Measurements from ENCODE around the gene PHYHD1. TPM values are rescaled to one million over a fixed set of nuclear protein-coding genes. Genes with fewer than 3 reads are reported as not detected.

Gene PHYHD1
- total and polyA plus RNA-seq, 5 experiments from 2014 or later, result 2.6 to 8.2 (median 6.9) TPM

GRCh38 chr9:128891321-128892220 lies 29.2 kb upstream of the PHYHD1 start:
- POLR2A ChIA-PET, result interaction anchor here (0.9 to 3.7 kb wide), 3 partner anchors 9 to 34 kb away, joined by 7 to 23 read pairs (median 22); partner anchors contain the start of genes KYAT1 and LRRC8A
- DNase-seq (no peak), ATAC-seq (no peak)
- peak overlapping the region in 3 of 10 donors; percentile 19 to 22 (median 20) for H3K4me3 Mint-ChIP-seq
- peaks cover 0 to 60% (median 4%) of the 10 kb centered on the region in 3 donors for H3K36me3 Mint-ChIP-seq
- H3K4me1 Mint-ChIP-seq, result peaks cover 19 to 76% (median 66%) of the 10 kb centered on the region in 4 donors
- no peaks in the 10 kb centered on the region for H3K9me3 Mint-ChIP-seq
- peak overlapping the region; percentile 41 to 81 (median 71) for H3K27ac Mint-ChIP-seq
- H3K27me3 Mint-ChIP-seq, result no peaks in the 10 kb centered on the region

GRCh38 chr9:128892221-128892921 lies 28.4 kb upstream of the PHYHD1 start:
- ATAC-seq (peak; percentile 64 to 71), DNase-seq (peak in 3 of 10 donors; percentile 11 to 65 (median 22))
- POLR2A ChIA-PET, result interaction anchor here (3.6 to 3.7 kb wide), 2 partner anchors 9 to 10 kb away, joined by 22 to 23 read pairs; partner anchors contain the start of genes KYAT1 and LRRC8A
- H3K9me3 Mint-ChIP-seq, result no peaks in the 10 kb centered on the region
- H3K4me3 Mint-ChIP-seq, result peak overlapping the region in 5 of 10 donors; percentile 2 to 75 (median 19)
- no peaks in the 10 kb centered on the region for H3K27me3 Mint-ChIP-seq
- H3K27ac Mint-ChIP-seq, result peak overlapping the region in 9 of 10 donors; percentile 16 to 92 (median 81)
- H3K4me1 Mint-ChIP-seq, result peaks cover 17 to 74% (median 64%) of the 10 kb centered on the region in 4 donors
- peaks cover 0 to 62% (median 4%) of the 10 kb centered on the region in 3 donors for H3K36me3 Mint-ChIP-seq

GRCh38 chr9:128893354-128893753 lies 27.4 kb upstream of the PHYHD1 start:
- POLR2A ChIA-PET, result interaction anchor here (0.6 to 3.7 kb wide), 3 partner anchors 8 to 69 kb away, joined by 3 to 23 read pairs (median 22); partner anchors contain the start of genes KYAT1 and LRRC8A
- peaks cover 0 to 57% (median 6%) of the 10 kb centered on the region in 3 donors for H3K36me3 Mint-ChIP-seq
- H3K27me3 Mint-ChIP-seq, result no peaks in the 10 kb centered on the region
- no peaks in the 10 kb centered on the region for H3K9me3 Mint-ChIP-seq
- H3K27ac Mint-ChIP-seq, result peak overlapping the region; percentile 59 to 94 (median 92)
- no peak for DNase-seq
- peak; percentile 23 to 28 for ATAC-seq
- H3K4me1 Mint-ChIP-seq, result peaks cover 20 to 74% (median 64%) of the 10 kb centered on the region in 4 donors
- H3K4me3 Mint-ChIP-seq, result peak overlapping the region in 9 of 10 donors; percentile 50 to 78 (median 69)

- Mint-ChIP-seq H3K36me3 (peaks cover 0 to 48% (median 4%) of the 10 kb centered on the region in 3 donors), H3K4me1 (peaks cover 24 to 79% (median 70%) of the 10 kb centered on the region in 4 donors), H3K27me3 (no peaks in the 10 kb centered on the region), H3K4me3 (peak overlapping the region in 9 of 10 donors; percentile 0 to 70 (median 27)), H3K9me3 (no peaks in the 10 kb centered on the region), H3K27ac (peak overlapping the region in 9 of 10 donors; percentile 59 to 93 (median 85))
- ATAC-seq, result peak in 1 of 2 donors; percentile 50
- DNase-seq, result peak in 2 of 10 donors; percentile 20 to 21
- POLR2A ChIA-PET, result interaction anchor here (0.6 kb wide), 1 partner anchor 9 kb away, joined by 3 read pairs; no protein-coding TSS in a partner anchor
Measured at GRCh38 chr9:128894764-128895163, 26.0 kb upstream of the PHYHD1 start.

GRCh38 chr9:128895556-128895955 lies 25.2 kb upstream of the PHYHD1 start:
- Mint-ChIP-seq H3K36me3 (peaks cover 0 to 40% (median 4%) of the 10 kb centered on the region in 3 donors), H3K4me3 (peak overlapping the region in 4 of 10 donors; percentile 22 to 27 (median 26)), H3K27ac (peak overlapping the region; percentile 46 to 93 (median 84)), H3K27me3 (no peaks in the 10 kb centered on the region), H3K4me1 (peaks cover 26 to 85% (median 75%) of the 10 kb centered on the region in 4 donors), H3K9me3 (no peaks in the 10 kb centered on the region)
- DNase-seq (no peak), ATAC-seq (no peak)
- POLR2A ChIA-PET, result interaction anchor here (0.5 to 1.5 kb wide), 4 partner anchors 8 to 26 kb away, joined by 3 to 6 read pairs (median 4); partner anchors contain the start of genes KYAT1, LRRC8A and PHYHD1

GRCh38 chr9:128898382-128898781 lies 22.4 kb upstream of the PHYHD1 start:
- Mint-ChIP-seq H3K36me3 (peaks cover 0 to 26% (median 4%) of the 10 kb centered on the region in 3 donors), H3K27me3 (no peaks in the 10 kb centered on the region), H3K4me1 (peaks cover 26 to 87% (median 76%) of the 10 kb centered on the region in 4 donors), H3K4me3 (peak overlapping the region in 9 of 10 donors; percentile 4 to 81 (median 60)), H3K9me3 (no peaks in the 10 kb centered on the region), H3K27ac (peak overlapping the region; percentile 90 to 97 (median 92))
- POLR2A ChIA-PET, result interaction anchor here (0.6 to 2.1 kb wide), 7 partner anchors 10 to 712 kb away, joined by 3 to 12 read pairs (median 4); partner anchors contain the start of genes KYAT1 and LRRC8A
- ATAC-seq, result no peak
- no peak for DNase-seq

- DNase-seq, result no peak
Measured at GRCh38 chr9:128898845-128899565, 21.8 kb upstream of the PHYHD1 start.

GRCh38 chr9:128899566-128900322 lies 21.0 kb upstream of the PHYHD1 start:
- Mint-ChIP-seq H3K4me1 (peaks cover 25 to 86% (median 74%) of the 10 kb centered on the region in 4 donors), H3K36me3 (peaks cover 0 to 24% (median 4%) of the 10 kb centered on the region in 3 donors), H3K4me3 (peak overlapping the region; percentile 34 to 80 (median 69)), H3K9me3 (no peaks in the 10 kb centered on the region), H3K27ac (peak overlapping the region; percentile 90 to 97 (median 92)), H3K27me3 (no peaks in the 10 kb centered on the region)
- POLR2A ChIA-PET, result interaction anchor here (0.6 to 7.6 kb wide), 9 partner anchors 9 to 1468 kb away, joined by 3 to 87 read pairs (median 4); partner anchors contain the start of genes KYAT1, LRRC8A and PHYHD1
- DNase-seq (peak in 2 of 10 donors; percentile 26 to 44), ATAC-seq (peak in 1 of 2 donors; percentile 3)

More at GRCh38 chr9:128898845-128899565, 21.8 kb upstream of the PHYHD1 start:
- Mint-ChIP-seq H3K36me3 (peaks cover 0 to 24% (median 4%) of the 10 kb centered on the region in 3 donors), H3K4me1 (peaks cover 25 to 87% (median 75%) of the 10 kb centered on the region in 4 donors), H3K9me3 (no peaks in the 10 kb centered on the region), H3K27me3 (no peaks in the 10 kb centered on the region), H3K4me3 (peak overlapping the region; percentile 34 to 81 (median 68)), H3K27ac (peak overlapping the region; percentile 90 to 97 (median 92))
- POLR2A ChIA-PET, result interaction anchor here (0.6 to 2.1 kb wide), 4 partner anchors 13 to 705 kb away, joined by 3 to 12 read pairs (median 6); partner anchors contain the start of genes KYAT1 and LRRC8A
- ATAC-seq, result no peak

- H3K4me1 Mint-ChIP-seq, result peaks cover 22 to 78% (median 62%) of the 10 kb centered on the region in 4 donors
- no peaks in the 10 kb centered on the region for H3K9me3 Mint-ChIP-seq
- peak overlapping the region; percentile 90 to 99 (median 96) for H3K27ac Mint-ChIP-seq
- no peaks in the 10 kb centered on the region for H3K27me3 Mint-ChIP-seq
- H3K36me3 Mint-ChIP-seq, result peaks cover 0 to 13% (median 4%) of the 10 kb centered on the region in 3 donors
- POLR2A ChIA-PET, result interaction anchor here (0.6 to 7.6 kb wide), 9 partner anchors 9 to 47 kb away, joined by 3 to 87 read pairs (median 11); partner anchors contain the start of genes KYAT1, LRRC8A and PHYHD1
- H3K4me3 Mint-ChIP-seq, result peak overlapping the region in 3 of 10 donors; percentile 79 to 86 (median 84)
- DNase-seq (no peak), ATAC-seq (no peak)
Measured at GRCh38 chr9:128901379-128901778, 19.4 kb upstream of the PHYHD1 start.

GRCh38 chr9:128901822-128902221 lies 19.0 kb upstream of the PHYHD1 start:
- no peaks in the 10 kb centered on the region for H3K9me3 Mint-ChIP-seq
- H3K36me3 Mint-ChIP-seq, result peaks cover 0 to 11% (median 4%) of the 10 kb centered on the region in 3 donors
- POLR2A ChIA-PET, result interaction anchor here (0.6 to 7.6 kb wide), 8 partner anchors 10 to 46 kb away, joined by 3 to 87 read pairs (median 15); partner anchors contain the start of genes KYAT1, LRRC8A and PHYHD1
- peak overlapping the region; percentile 90 to 99 (median 97) for H3K27ac Mint-ChIP-seq
- ATAC-seq (peak; percentile 9 to 24), DNase-seq (no peak)
- H3K4me1 Mint-ChIP-seq, result peaks cover 24 to 78% (median 65%) of the 10 kb centered on the region in 4 donors
- H3K27me3 Mint-ChIP-seq, result no peaks in the 10 kb centered on the region
- H3K4me3 Mint-ChIP-seq, result peak overlapping the region; percentile 76 to 89 (median 83)

Data from naive thymus-derived CD8-positive, alpha-beta T cell (primary cell).